Endothelial cell of umbilical vein (primary cell): ENCODE measurements around the gene NEDD9. TPM values are rescaled to one million over a fixed set of nuclear protein-coding genes. Genes with fewer than 3 reads are reported as not detected.

Source experiments
- BruUV-seq: library from RNA; stranded (reverse); fragments of 400-500 nt; replicated peaks from 2 replicates; lab custom pipeline; 2021; lab: Mats Ljungman, UMichigan
- CTCF ChIA-PET: fragments of 300-600, 350-600 bp; sonication (Branson Sonifier 250); formaldehyde crosslinking; loops from one replicate; lab custom pipeline; 2021; ENCODE audit warnings: antibody characterized with exemption, inconsistent platforms; lab: Charles Lee
- POLR2A ChIA-PET: fragments of 300-600, 350-600 bp; sonication (Branson Sonifier 250); formaldehyde crosslinking; loops from one replicate; lab custom pipeline; 2021; ENCODE audit warnings: antibody characterized with exemption, inconsistent platforms; lab: Charles Lee
- DNase-seq: peaks from one replicate; pipeline ENCODE4 v3.0.0-alpha.2; 2011; ENCODE audit warnings: low read depth, low spot score
- FAIRE-seq: peaks from 2 replicates; lab custom pipeline; 2011; peaks lifted over from hg19 to GRCh38; lab: Jason Lieb, UNC
- H2AFZ ChIP-seq: 2 replicates; pipeline ENCODE4 v1.6.0; 2012; ENCODE audit warnings: low read depth, low read length, control low read depth, inconsistent platforms
- H3K27ac ChIP-seq: 2 replicates; pipeline ENCODE4 v1.5.1; 2011; ENCODE audit warnings: low read depth, mild to moderate bottlenecking, control low read depth, low read length, moderate library complexity; ENCODE audit not compliant: insufficient read depth
- H3K27me3 ChIP-seq, 2 experiments: 2 replicates each; pipeline versions ENCODE4 v1.6.0 to v1.6.1; 2011; ENCODE audit warnings: low read length in 2 of 2, mixed read lengths in 1 of 2; ENCODE audit not compliant: control insufficient read depth in 2 of 2, insufficient read depth in 2 of 2
- H3K36me3 ChIP-seq, 2 experiments: 2 replicates in 1 of 2; 3 replicates in 1 of 2; pipeline ENCODE4 v1.5.1; 2011; ENCODE audit warnings: low read length in 2 of 2, mild to moderate bottlenecking in 1 of 2, moderate library complexity in 1 of 2; ENCODE audit not compliant: control insufficient read depth in 2 of 2, insufficient read depth in 2 of 2; ENCODE audit errors: extremely low read depth in 1 of 2
- H3K4me1 ChIP-seq: 3 replicates; pipeline ENCODE4 v1.5.1; 2011; ENCODE audit warnings: mild to moderate bottlenecking, low read length; ENCODE audit not compliant: control insufficient read depth, insufficient read depth; ENCODE audit errors: extremely low read depth
- H3K4me2 ChIP-seq: 2 replicates; pipeline ENCODE4 v1.6.1; 2011; ENCODE audit warnings: low read length, control low read depth, mixed read lengths; ENCODE audit not compliant: insufficient read depth
- H3K4me3 ChIP-seq, 3 experiments: fragments of 200-600 bp in 1 of 3; sonication (generic), shearing (Covaris generic) in 1 of 3; replicated peaks in 1 of 3; 2 replicates each; pipeline ENCODE4 v1.5.1; 2011 to 2016; ENCODE audit warnings: control low read depth in 3 of 3, low read length in 3 of 3, mild to moderate bottlenecking in 2 of 3, inconsistent platforms in 1 of 3, low read depth in 1 of 3, moderate library complexity in 1 of 3; ENCODE audit not compliant: insufficient read depth in 1 of 3
- H3K79me2 ChIP-seq: 2 replicates; pipeline ENCODE4 v1.6.0; 2012; ENCODE audit warnings: low read length, inconsistent platforms; ENCODE audit not compliant: control insufficient read depth, insufficient read depth
- H3K9ac ChIP-seq: replicated peaks from 2 replicates; pipeline ENCODE3; 2011; ENCODE audit warnings: low read length, control low read depth; ENCODE audit not compliant: insufficient read depth; ENCODE audit errors: extremely low read depth
- H3K9me1 ChIP-seq: replicated peaks from 3 replicates; pipeline ENCODE4 v1.6.0; 2011; ENCODE audit warnings: mild to moderate bottlenecking, low read length; ENCODE audit not compliant: control insufficient read depth, insufficient read depth; ENCODE audit errors: extremely low read depth
- H3K9me3 ChIP-seq: replicated peaks from 2 replicates; pipeline ENCODE4 v1.5.1; 2012; ENCODE audit warnings: low read length, inconsistent platforms; ENCODE audit not compliant: control insufficient read depth, insufficient read depth
- H4K20me1 ChIP-seq: replicated peaks from 2 replicates; pipeline ENCODE3; 2011; ENCODE audit warnings: mild to moderate bottlenecking, low read length; ENCODE audit not compliant: control insufficient read depth, insufficient read depth; ENCODE audit errors: extremely low read depth
- EZH2 ChIP-seq: IDR thresholded peaks from 2 replicates; pipeline ENCODE4 v1.6.1; 2012; ENCODE audit warnings: borderline replicate concordance, low read depth, mild to moderate bottlenecking, moderate library complexity, low read length, inconsistent platforms; ENCODE audit not compliant: severe bottlenecking
- FOS ChIP-seq: IDR thresholded peaks from 2 replicates; pipeline ENCODE4 v1.6.1; 2011; ENCODE audit warnings: mild to moderate bottlenecking, low read length, moderate library complexity, borderline replicate concordance; ENCODE audit not compliant: insufficient read depth
- GATA2 ChIP-seq: IDR thresholded peaks from 2 replicates; pipeline ENCODE4 v1.7.0; 2011; ENCODE audit warnings: low read depth, mild to moderate bottlenecking, moderate library complexity, mixed read lengths, low read length; ENCODE audit not compliant: insufficient read length, insufficient read depth
- JUN ChIP-seq: IDR thresholded peaks from 2 replicates; pipeline ENCODE4 v1.6.1; 2011; ENCODE audit warnings: borderline replicate concordance, low read depth; ENCODE audit not compliant: insufficient read length, insufficient read depth
- MYC ChIP-seq: IDR thresholded peaks from one replicate; pipeline ENCODE4 v1.6.1; 2011; ENCODE audit warnings: mild to moderate bottlenecking, low read depth, low read length
- POLR2A ChIP-seq: IDR thresholded peaks from 2 replicates; pipeline ENCODE4 v1.6.1; 2012; ENCODE audit warnings: low read depth, mild to moderate bottlenecking, control low read depth, low read length
- POLR2AphosphoS5 ChIP-seq: IDR thresholded peaks from 2 replicates; pipeline ENCODE4 v1.6.1; 2012; ENCODE audit warnings: low read depth, mild to moderate bottlenecking, control low read depth, low read length, moderate library complexity; ENCODE audit not compliant: insufficient read depth
- dilution Hi-C: fragments of 300-500 bp; cut with MboI; formaldehyde crosslinking; loops from one replicate; pipeline ENCODE4 v1.15.0; 2019; ENCODE audit warnings: low sequenced_read_pairs; ENCODE audit not compliant: extremely low pct_ligation_motif_present
- intact Hi-C: fragments of 100-400 bp; cut with micrococcal nuclease; formaldehyde crosslinking; loops from one replicate; pipeline ENCODE4 v1.10.0; 2022
- polyA plus RNA-seq, 4 experiments: library from polyadenylated mRNA; depleted of rRNA in 3 of 4; stranded (reverse) in 3 of 4; unstranded in 1 of 4; fragments of >200 nt; gene quantifications; 2 replicates each; pipeline versions ENCODE4 v1.2.1 to v1.2.3, GENCODE V29; 2011 to 2012; ENCODE audit warnings: missing spikeins in 1 of 4
- total RNA-seq: library from RNA; stranded (reverse); gene quantifications from 2 replicates; pipeline ENCODE4 v1.2.3, GENCODE V29; 2021
- TF ChIP-seq, protein P1 (sequence below): IDR thresholded peaks from 2 replicates; pipeline ENCODE4 v1.6.1; 2011; ENCODE audit not compliant: insufficient read depth, insufficient read length
- TF ChIP-seq, protein P2 (sequence below), 2 donors: IDR thresholded peaks; 1 replicate in 1 of 2; 2 replicates in 1 of 2; pipeline ENCODE4 v1.5.1; 2011; ENCODE audit warnings: low read length in 2 of 2, mild to moderate bottlenecking in 2 of 2, moderate library complexity in 2 of 2, control low read depth in 1 of 2, inconsistent platforms in 1 of 2, low read depth in 1 of 2; ENCODE audit not compliant: insufficient read depth in 1 of 2; ENCODE audit errors: extremely low read depth in 1 of 2

The NEDD9 gene
- total and polyA plus RNA-seq, 2 donors (not counting 3 experiments of a cell fraction or from before 2014, with no cell fraction given): 55.2 to 61.0 TPM

DNA sequence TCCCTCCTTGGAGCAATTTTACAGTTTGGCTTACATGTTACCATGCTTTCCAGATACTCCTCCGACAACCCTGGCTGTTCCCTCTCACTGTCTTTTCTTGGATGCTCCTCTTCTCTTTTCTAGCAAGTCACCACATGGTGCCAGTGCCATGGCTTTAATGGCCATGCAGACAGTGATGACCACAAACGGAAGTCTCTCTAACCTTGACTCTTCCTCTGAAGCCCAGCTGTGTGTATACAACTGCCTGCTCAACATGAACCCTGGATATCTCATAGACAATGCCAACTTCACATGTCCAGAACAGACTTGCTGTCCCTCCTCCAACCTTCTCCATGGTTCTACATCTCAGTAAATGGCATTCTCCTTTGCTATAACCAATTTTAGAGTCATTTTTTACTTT lies 49.8 kb upstream of the NEDD9 start:
- Histone ChIP-seq H3K4me1 (peaks cover 8% of the 10 kb centered on the region), H3K4me2 (no peak overlapping the region), H3K9ac (no peak overlapping the region), H3K27ac (no peak overlapping the region), H3K79me2 (no peaks in the 10 kb centered on the region), H3K36me3 (no peaks in the 10 kb centered on the region), H3K9me3 (no peaks in the 10 kb centered on the region), H3K27me3 (no peaks in the 10 kb centered on the region), H2AFZ (no peak overlapping the region), H4K20me1 (no peaks in the 10 kb centered on the region), H3K4me3 (no peak overlapping the region), H3K9me1 (no peaks in the 10 kb centered on the region)
- intact Hi-C loops (no loop called here), dilution Hi-C loops (no loop called here)
- POLR2A ChIA-PET: no interaction called here
- TF ChIP-seq, protein P1, sequence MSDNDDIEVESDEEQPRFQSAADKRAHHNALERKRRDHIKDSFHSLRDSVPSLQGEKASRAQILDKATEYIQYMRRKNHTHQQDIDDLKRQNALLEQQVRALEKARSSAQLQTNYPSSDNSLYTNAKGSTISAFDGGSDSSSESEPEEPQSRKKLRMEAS: no peak
- no peak for TF ChIP-seq FOS
- no peak for TF ChIP-seq POLR2A
- TF ChIP-seq MYC: no peak
- TF ChIP-seq JUN: no peak
- no peak for TF ChIP-seq EZH2
- no peak for TF ChIP-seq GATA2
- TF ChIP-seq, protein P2, sequence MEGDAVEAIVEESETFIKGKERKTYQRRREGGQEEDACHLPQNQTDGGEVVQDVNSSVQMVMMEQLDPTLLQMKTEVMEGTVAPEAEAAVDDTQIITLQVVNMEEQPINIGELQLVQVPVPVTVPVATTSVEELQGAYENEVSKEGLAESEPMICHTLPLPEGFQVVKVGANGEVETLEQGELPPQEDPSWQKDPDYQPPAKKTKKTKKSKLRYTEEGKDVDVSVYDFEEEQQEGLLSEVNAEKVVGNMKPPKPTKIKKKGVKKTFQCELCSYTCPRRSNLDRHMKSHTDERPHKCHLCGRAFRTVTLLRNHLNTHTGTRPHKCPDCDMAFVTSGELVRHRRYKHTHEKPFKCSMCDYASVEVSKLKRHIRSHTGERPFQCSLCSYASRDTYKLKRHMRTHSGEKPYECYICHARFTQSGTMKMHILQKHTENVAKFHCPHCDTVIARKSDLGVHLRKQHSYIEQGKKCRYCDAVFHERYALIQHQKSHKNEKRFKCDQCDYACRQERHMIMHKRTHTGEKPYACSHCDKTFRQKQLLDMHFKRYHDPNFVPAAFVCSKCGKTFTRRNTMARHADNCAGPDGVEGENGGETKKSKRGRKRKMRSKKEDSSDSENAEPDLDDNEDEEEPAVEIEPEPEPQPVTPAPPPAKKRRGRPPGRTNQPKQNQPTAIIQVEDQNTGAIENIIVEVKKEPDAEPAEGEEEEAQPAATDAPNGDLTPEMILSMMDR (IDR thresholded peaks at IDR 0.05; ENCODE audit: extremely low read depth in 1 of 2, insufficient read depth in 1 of 2, low read depth in 1 of 2, low read length in 2 of 2): no peak
- TF ChIP-seq POLR2AphosphoS5: no peak
- BruUV-seq: no TSS peak
- FAIRE-seq (no peak), DNase-seq (no peak)
- CTCF ChIA-PET: no interaction called here
